Mammary epithelial cell (primary cell): ENCODE measurements around the gene NARF.

Source experiments
- EZH2 ChIP-seq: IDR thresholded peaks from 2 replicates; pipeline ENCODE4 v1.6.1; 2012; ENCODE audit warnings: low read length, inconsistent platforms, borderline replicate concordance
- TF ChIP-seq, protein P1 (sequence below), 2 donors: IDR thresholded peaks in 1 of 2; conservative IDR thresholded peaks in 1 of 2; 2 replicates each; pipeline ENCODE4 v1.5.1; 2011 to 2012; ENCODE audit warnings: inconsistent platforms in 2 of 2, low read length in 2 of 2, mild to moderate bottlenecking in 2 of 2, control low read depth in 1 of 2, low read depth in 1 of 2; ENCODE audit not compliant: insufficient read depth in 1 of 2; ENCODE audit errors: extremely low read depth in 1 of 2

DNA sequence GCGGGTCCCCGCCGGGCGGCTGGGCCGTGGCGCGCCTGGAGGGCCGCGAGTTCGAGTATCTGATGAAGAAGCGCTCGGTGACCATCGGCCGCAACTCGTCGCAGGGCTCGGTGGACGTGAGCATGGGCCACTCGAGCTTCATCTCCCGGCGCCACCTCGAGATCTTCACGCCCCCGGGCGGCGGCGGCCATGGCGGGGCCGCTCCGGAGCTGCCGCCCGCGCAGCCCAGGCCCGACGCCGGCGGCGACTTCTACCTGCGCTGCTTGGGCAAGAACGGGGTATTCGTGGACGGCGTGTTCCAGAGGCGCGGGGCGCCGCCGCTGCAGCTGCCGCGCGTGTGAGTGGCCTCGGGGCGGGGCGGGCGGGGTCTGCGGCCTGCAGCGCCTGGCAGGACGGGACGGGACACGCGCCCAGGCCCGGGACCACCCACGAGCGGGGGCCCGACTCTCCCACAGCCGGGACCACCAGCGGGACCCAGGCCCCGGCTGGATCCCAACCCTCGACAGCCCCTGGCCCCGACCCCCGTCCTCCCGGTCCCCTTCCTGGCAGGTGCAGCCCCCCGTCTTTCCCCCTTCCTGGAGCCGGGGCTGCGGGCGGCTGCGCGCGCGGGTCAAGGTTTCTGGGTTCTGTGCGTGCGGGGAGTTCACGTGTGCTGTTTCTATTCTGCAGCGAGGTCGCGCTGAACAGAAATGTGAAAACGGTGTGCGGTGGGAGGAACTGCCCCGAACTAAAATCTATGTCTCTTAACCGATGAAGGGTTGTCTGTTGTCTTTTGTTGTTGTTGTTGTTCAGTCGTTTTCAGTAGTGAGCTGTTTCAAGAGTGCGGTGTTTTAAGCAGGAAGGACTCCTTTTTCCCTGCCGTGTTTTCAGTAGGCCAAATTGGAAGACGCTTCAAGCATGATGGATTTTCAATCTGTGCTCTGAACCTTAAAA is 61.7 kb downstream of the NARF start:
- TF ChIP-seq, protein P1, sequence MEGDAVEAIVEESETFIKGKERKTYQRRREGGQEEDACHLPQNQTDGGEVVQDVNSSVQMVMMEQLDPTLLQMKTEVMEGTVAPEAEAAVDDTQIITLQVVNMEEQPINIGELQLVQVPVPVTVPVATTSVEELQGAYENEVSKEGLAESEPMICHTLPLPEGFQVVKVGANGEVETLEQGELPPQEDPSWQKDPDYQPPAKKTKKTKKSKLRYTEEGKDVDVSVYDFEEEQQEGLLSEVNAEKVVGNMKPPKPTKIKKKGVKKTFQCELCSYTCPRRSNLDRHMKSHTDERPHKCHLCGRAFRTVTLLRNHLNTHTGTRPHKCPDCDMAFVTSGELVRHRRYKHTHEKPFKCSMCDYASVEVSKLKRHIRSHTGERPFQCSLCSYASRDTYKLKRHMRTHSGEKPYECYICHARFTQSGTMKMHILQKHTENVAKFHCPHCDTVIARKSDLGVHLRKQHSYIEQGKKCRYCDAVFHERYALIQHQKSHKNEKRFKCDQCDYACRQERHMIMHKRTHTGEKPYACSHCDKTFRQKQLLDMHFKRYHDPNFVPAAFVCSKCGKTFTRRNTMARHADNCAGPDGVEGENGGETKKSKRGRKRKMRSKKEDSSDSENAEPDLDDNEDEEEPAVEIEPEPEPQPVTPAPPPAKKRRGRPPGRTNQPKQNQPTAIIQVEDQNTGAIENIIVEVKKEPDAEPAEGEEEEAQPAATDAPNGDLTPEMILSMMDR (conservative IDR thresholded peaks at IDR 0.05 in 1 of 2, IDR thresholded peaks at IDR 0.05 in 1 of 2; ENCODE audit: extremely low read depth in 1 of 2, insufficient read depth in 1 of 2, low read depth in 1 of 2, low read length in 2 of 2), result no peak
- TF ChIP-seq EZH2, result no peak
